GM06990 (cell line): ENCODE measurements around the gene PALD1.

Experiments
- DNase-seq: peaks from one replicate; pipeline ENCODE4 v3.0.0-alpha.2; 2011; ENCODE audit not compliant: insufficient read length; ENCODE audit errors: extremely low read depth
- H3K27me3 ChIP-seq: replicated peaks from 2 replicates; pipeline ENCODE4 v1.6.0; 2011; ENCODE audit warnings: low read length; ENCODE audit not compliant: control insufficient read depth, insufficient read depth
- H3K36me3 ChIP-seq: 2 replicates; pipeline ENCODE4 v1.5.1; 2011; ENCODE audit warnings: low read length; ENCODE audit not compliant: control insufficient read depth, insufficient read depth
- H3K4me3 ChIP-seq: replicated peaks from 2 replicates; pipeline ENCODE4 v1.5.1; 2011; ENCODE audit warnings: low read depth, mild to moderate bottlenecking, control low read depth, low read length
- CTCF ChIP-seq: IDR thresholded peaks from 2 replicates; pipeline ENCODE4 v1.5.1; 2011; ENCODE audit warnings: low read length, control low read depth, mild to moderate bottlenecking, inconsistent platforms; ENCODE audit not compliant: insufficient read depth, poor library complexity, severe bottlenecking

Gene PALD1

GRCh38 chr10:70585578-70586169, 107.1 kb downstream of the PALD1 start:
- DNase-seq = no peak
- no peak for TF ChIP-seq CTCF
- H3K27me3 ChIP-seq = no peaks in the 10 kb centered on the region
- no peak overlapping the region for H3K4me3 ChIP-seq
- no peaks in the 10 kb centered on the region for H3K36me3 ChIP-seq

GRCh38 chr10:70586348-70586930, 107.9 kb downstream of the PALD1 start:
- Histone ChIP-seq H3K4me3 (no peak overlapping the region), H3K27me3 (no peaks in the 10 kb centered on the region), H3K36me3 (no peaks in the 10 kb centered on the region)
- no peak for DNase-seq
- TF ChIP-seq CTCF = no peak

GRCh38 chr10:70587045-70587658, 108.6 kb downstream of the PALD1 start:
- Histone ChIP-seq H3K36me3 (no peaks in the 10 kb centered on the region), H3K27me3 (no peaks in the 10 kb centered on the region), H3K4me3 (no peak overlapping the region)
- DNase-seq = peak; percentile 42
- TF ChIP-seq CTCF = no peak

- Histone ChIP-seq H3K4me3 (no peak overlapping the region), H3K27me3 (no peaks in the 10 kb centered on the region), H3K36me3 (no peaks in the 10 kb centered on the region)
- TF ChIP-seq CTCF = no peak
- DNase-seq = no peak
Observed at GRCh38 chr10:70588255-70588654, 109.7 kb downstream of the PALD1 start.

- no peak for DNase-seq
- no peaks in the 10 kb centered on the region for H3K27me3 ChIP-seq
- TF ChIP-seq CTCF = no peak
- no peaks in the 10 kb centered on the region for H3K36me3 ChIP-seq
- H3K4me3 ChIP-seq = no peak overlapping the region
Observed at GRCh38 chr10:70588859-70589570, 110.4 kb downstream of the PALD1 start.
